CD4-positive, alpha-beta T cell (primary cell): Measurements from ENCODE around the gene BRINP3. TPM values are rescaled to one million over a fixed set of nuclear protein-coding genes. Genes with fewer than 3 reads are reported as not detected.

Experiments
- ATAC-seq: fragments of 200-7000 bp; cut with Tn5 transposase; one replicate; pipeline ENCODE4 v1.10.0; 2022; ENCODE audit warnings: mild to moderate bottlenecking; ENCODE audit not compliant: poor library complexity
- CTCF ChIA-PET: fragments of 350-600 bp; sonication (Branson Sonifier 250); formaldehyde crosslinking; loops from one replicate; lab custom pipeline; 2021; ENCODE audit warnings: antibody characterized with exemption, inconsistent platforms; lab: Charles Lee
- POLR2A ChIA-PET: fragments of 350-600 bp; sonication (Branson Sonifier 250); formaldehyde crosslinking; loops from one replicate; lab custom pipeline; 2021; ENCODE audit warnings: antibody characterized with exemption, inconsistent platforms; lab: Charles Lee
- DNase-seq, 14 experiments: peaks; one replicate each; pipeline ENCODE4 v3.0.0-alpha.2; 2013 to 2020; ENCODE audit warnings: mixed read lengths in 2 of 14
- H3K27ac ChIP-seq, 2 donors: one replicate each; pipeline versions ENCODE4 v1.5.1 to v1.7.0; 2013; ENCODE audit warnings: low read length in 2 of 2, low read depth in 1 of 2, mild to moderate bottlenecking in 1 of 2
- H3K27me3 ChIP-seq, 2 experiments: 1 replicate in 1 of 2; 2 replicates in 1 of 2; pipeline versions ENCODE4 v1.6.1 to v1.7.0; 2013; ENCODE audit warnings: low read length in 2 of 2, control low read depth in 1 of 2, mild to moderate bottlenecking in 1 of 2, moderate library complexity in 1 of 2; ENCODE audit not compliant: insufficient read depth in 2 of 2, control insufficient read depth in 1 of 2
- H3K36me3 ChIP-seq: one replicate; pipeline ENCODE4 v1.6.1; 2013; ENCODE audit warnings: low read length, control low read depth; ENCODE audit not compliant: insufficient read depth
- H3K4me1 ChIP-seq: one replicate; pipeline ENCODE4 v1.6.1; 2013; ENCODE audit warnings: low read length, control low read depth; ENCODE audit not compliant: insufficient read depth
- H3K4me3 ChIP-seq: one replicate; pipeline ENCODE4 v1.5.1; 2013; ENCODE audit warnings: mild to moderate bottlenecking, low read length, moderate library complexity
- H3K9me3 ChIP-seq, 2 experiments: 1 replicate in 1 of 2; 2 replicates in 1 of 2; pipeline versions ENCODE4 v1.6.1 to v1.7.0; 2013; ENCODE audit warnings: low read length in 2 of 2, mild to moderate bottlenecking in 2 of 2, control low read depth in 1 of 2, moderate library complexity in 1 of 2; ENCODE audit not compliant: control insufficient read depth in 1 of 2, insufficient read depth in 1 of 2
- H3K27ac Mint-ChIP-seq: one replicate; pipeline ENCODE4 v1.8.0; 2020; ENCODE audit warnings: mixed read lengths
- H3K27me3 Mint-ChIP-seq: one replicate; pipeline ENCODE4 v1.8.0; 2021; ENCODE audit warnings: mixed read lengths
- H3K36me3 Mint-ChIP-seq: one replicate; pipeline ENCODE4 v1.8.0; 2021; ENCODE audit warnings: low read depth, mixed read lengths
- H3K4me1 Mint-ChIP-seq: one replicate; pipeline ENCODE4 v1.8.0; 2021; ENCODE audit warnings: low read depth, mixed read lengths
- H3K4me3 Mint-ChIP-seq: one replicate; pipeline ENCODE4 v1.8.0; 2020; ENCODE audit warnings: mild to moderate bottlenecking, mixed read lengths
- H3K9me3 Mint-ChIP-seq: one replicate; pipeline ENCODE4 v1.8.0; 2020; ENCODE audit warnings: mixed read lengths
- CTCF ChIP-seq: fragments of 200-600 bp; IDR thresholded peaks from one replicate; pipeline ENCODE4 v1.8.0; 2022; ENCODE audit warnings: antibody characterized with exemption, mild to moderate bottlenecking
- intact Hi-C, 2 experiments: fragments of 100-400 bp; cut with DNase I in 1 of 2; cut with micrococcal nuclease in 1 of 2; formaldehyde crosslinking; loops; one replicate each; pipeline versions ENCODE4 v1.15.1 to v1.9.0; 2023 to 2025; cut with DNase I, micrococcal nuclease
- total RNA-seq, 174 experiments: library from RNA in 2 of 174; stranded (reverse) in 2 of 174; gene quantifications; one replicate each; pipeline ENCODE4 v1.2.3 and lab custom pipeline; 2021 to 2026

The BRINP3 gene
- total RNA-seq, 2 experiments from 2014 or later: not detected

GRCh38 chr1:190484045-190484444 lies 6.4 kb upstream of the BRINP3 start:
- H3K4me1 Mint-ChIP-seq: no peaks in the 10 kb centered on the region
- H3K27ac Mint-ChIP-seq: no peak overlapping the region
- H3K36me3 Mint-ChIP-seq: no peaks in the 10 kb centered on the region
- ATAC-seq (no peak), DNase-seq (no peak)
- Histone ChIP-seq H3K4me3 (no peak overlapping the region), H3K9me3 (no peaks in the 10 kb centered on the region), H3K4me1 (no peaks in the 10 kb centered on the region), H3K36me3 (no peaks in the 10 kb centered on the region), H3K27ac (no peak overlapping the region), H3K27me3 (no peaks in the 10 kb centered on the region)
- CTCF ChIA-PET: no interaction called here
- peaks cover 10% of the 10 kb centered on the region for H3K27me3 Mint-ChIP-seq
- H3K4me3 Mint-ChIP-seq: no peak overlapping the region
- peaks cover 8% of the 10 kb centered on the region for H3K9me3 Mint-ChIP-seq
- TF ChIP-seq CTCF: no peak
- POLR2A ChIA-PET: no interaction called here
- intact Hi-C loops: no loop called here

- peaks cover 48% of the 10 kb centered on the region for H3K27me3 Mint-ChIP-seq
- H3K4me1 ChIP-seq: no peaks in the 10 kb centered on the region
- no peak for DNase-seq
- no peak overlapping the region for H3K4me3 ChIP-seq
- ATAC-seq: no peak
- no peaks in the 10 kb centered on the region for H3K36me3 Mint-ChIP-seq
- ChIA-PET POLR2A (no interaction called here), CTCF (no interaction called here)
- no peak overlapping the region for H3K27ac ChIP-seq
- intact Hi-C loops: no loop called here
- no peak overlapping the region for H3K4me3 Mint-ChIP-seq
- peaks cover 3% of the 10 kb centered on the region for H3K9me3 Mint-ChIP-seq
- no peak overlapping the region for H3K27ac Mint-ChIP-seq
- peaks cover 0 to 12% of the 10 kb centered on the region in 2 experiments for H3K27me3 ChIP-seq
- no peaks in the 10 kb centered on the region for H3K36me3 ChIP-seq
- H3K4me1 Mint-ChIP-seq: peaks cover 11% of the 10 kb centered on the region
- no peak for TF ChIP-seq CTCF
- peaks cover 0 to 13% of the 10 kb centered on the region in 2 experiments for H3K9me3 ChIP-seq
Measured at GRCh38 chr1:190480231-190480630, 2.6 kb upstream of the BRINP3 start.

GRCh38 chr1:190479516-190479915 lies 1.9 kb upstream of the BRINP3 start:
- ChIA-PET CTCF (no interaction called here), POLR2A (no interaction called here)
- Mint-ChIP-seq H3K27me3 (peaks cover 48% of the 10 kb centered on the region), H3K4me1 (peaks cover 11% of the 10 kb centered on the region), H3K9me3 (no peaks in the 10 kb centered on the region), H3K36me3 (no peaks in the 10 kb centered on the region), H3K27ac (no peak overlapping the region), H3K4me3 (no peak overlapping the region)
- no peak for DNase-seq
- no peak for TF ChIP-seq CTCF
- no peak overlapping the region for H3K4me3 ChIP-seq
- peaks cover 0 to 14% of the 10 kb centered on the region in 2 experiments for H3K9me3 ChIP-seq
- ATAC-seq: no peak
- H3K4me1 ChIP-seq: no peaks in the 10 kb centered on the region
- no peaks in the 10 kb centered on the region for H3K36me3 ChIP-seq
- intact Hi-C loops: no loop called here
- peaks cover 0 to 12% of the 10 kb centered on the region in 2 experiments for H3K27me3 ChIP-seq
- H3K27ac ChIP-seq: no peak overlapping the region
